SW 1271 (cell line): ENCODE results near the gene SNX13.

Experiments
- DNase-seq, 2 experiments: peaks; one replicate each; lab custom pipeline; 2025; lab: John Stamatoyannopoulos, UW

The SNX13 gene

GRCh38 chr7:17940302-17940883, at the start of gene SNX13:
SNX13 (minus strand) TSS chr7:17940494; CDS start chr7:17940295, 199 bp downstream.
- DNase-seq: peak; percentile 75 to 93

- no peak for DNase-seq
These were observed 49.3 kb upstream of the SNX13 start for GRCh38 chr7:17989546-17989945.

GRCh38 chr7:17988858-17989257, 48.6 kb upstream of the SNX13 start:
- DNase-seq: no peak

GRCh38 chr7:17988141-17988540, 47.8 kb upstream of the SNX13 start:
- DNase-seq: no peak

GRCh38 chr7:17986851-17987250, 46.6 kb upstream of the SNX13 start:
- DNase-seq: no peak

GRCh38 chr7:17985473-17986239, 45.4 kb upstream of the SNX13 start:
- no peak for DNase-seq

- DNase-seq: no peak
These were observed 44.0 kb upstream of the SNX13 start for GRCh38 chr7:17984288-17984687.

GRCh38 chr7:17983221-17984062, 43.1 kb upstream of the SNX13 start:
- no peak for DNase-seq

- DNase-seq: no peak
These were observed 36.7 kb upstream of the SNX13 start for GRCh38 chr7:17976952-17977351.

GRCh38 chr7:17971411-17971810, 31.1 kb upstream of the SNX13 start:
- peak in 1 of 2 experiments; percentile 29 for DNase-seq

GRCh38 chr7:17968791-17969715, 28.8 kb upstream of the SNX13 start:
- DNase-seq: no peak

GRCh38 chr7:17966706-17967105, 26.4 kb upstream of the SNX13 start:
- no peak for DNase-seq

GRCh38 chr7:17965603-17966002, 25.3 kb upstream of the SNX13 start:
- no peak for DNase-seq

GRCh38 chr7:17963281-17963680, 23.0 kb upstream of the SNX13 start:
- DNase-seq: no peak

GRCh38 chr7:17962652-17963051, 22.4 kb upstream of the SNX13 start:
- no peak for DNase-seq

- no peak for DNase-seq
These were observed 17.6 kb upstream of the SNX13 start for GRCh38 chr7:17957871-17958270.

GRCh38 chr7:17952387-17952786, 12.1 kb upstream of the SNX13 start:
- no peak for DNase-seq

GRCh38 chr7:17951742-17952254, 11.5 kb upstream of the SNX13 start:
- DNase-seq: no peak

GRCh38 chr7:17948526-17949238, 8.4 kb upstream of the SNX13 start:
- DNase-seq: no peak

GRCh38 chr7:17947620-17948019, 7.3 kb upstream of the SNX13 start:
- DNase-seq: no peak

GRCh38 chr7:17946591-17946990, 6.3 kb upstream of the SNX13 start:
- DNase-seq: no peak
